ENCODE results near the gene CPB2. TPM values are rescaled to one million over a fixed set of nuclear protein-coding genes. Genes with fewer than 3 reads are reported as not detected.

CPB2 gene
- total RNA-seq, 1 donor from 2014 or later: not detected

DNA sequence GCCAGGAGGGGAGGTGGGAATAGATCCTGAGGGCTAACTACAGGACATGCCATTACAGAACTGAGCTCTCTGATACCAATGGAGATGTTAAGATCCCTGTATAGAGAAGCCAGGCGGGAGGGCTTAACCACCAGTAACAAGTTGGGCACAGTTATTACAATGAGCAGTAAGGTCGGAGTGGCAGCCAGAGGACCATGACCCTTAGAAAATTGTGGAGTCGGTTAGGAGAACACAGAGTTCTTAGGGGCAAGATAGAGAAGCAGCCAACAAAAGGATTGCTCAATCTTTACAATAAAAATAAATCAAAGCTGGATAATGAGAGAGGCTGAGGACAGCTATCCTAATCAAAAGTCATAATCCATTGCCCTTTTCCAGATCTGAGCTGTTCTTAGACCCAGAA lies 10.4 kb downstream of the CPB2 start:
- intact Hi-C loops (cut with DNase I): no loop called here
- no peaks in the 10 kb centered on the region for H3K27me3 ChIP-seq
- no peak for DNase-seq (ENCODE audit: low spot score in 2 of 2)
- H3K27ac ChIP-seq: no peak overlapping the region
- H3K36me3 ChIP-seq: no peaks in the 10 kb centered on the region
- no peaks in the 10 kb centered on the region for H3K4me1 ChIP-seq
- no peak overlapping the region for H3K4me3 ChIP-seq
- TF ChIP-seq, protein P1, sequence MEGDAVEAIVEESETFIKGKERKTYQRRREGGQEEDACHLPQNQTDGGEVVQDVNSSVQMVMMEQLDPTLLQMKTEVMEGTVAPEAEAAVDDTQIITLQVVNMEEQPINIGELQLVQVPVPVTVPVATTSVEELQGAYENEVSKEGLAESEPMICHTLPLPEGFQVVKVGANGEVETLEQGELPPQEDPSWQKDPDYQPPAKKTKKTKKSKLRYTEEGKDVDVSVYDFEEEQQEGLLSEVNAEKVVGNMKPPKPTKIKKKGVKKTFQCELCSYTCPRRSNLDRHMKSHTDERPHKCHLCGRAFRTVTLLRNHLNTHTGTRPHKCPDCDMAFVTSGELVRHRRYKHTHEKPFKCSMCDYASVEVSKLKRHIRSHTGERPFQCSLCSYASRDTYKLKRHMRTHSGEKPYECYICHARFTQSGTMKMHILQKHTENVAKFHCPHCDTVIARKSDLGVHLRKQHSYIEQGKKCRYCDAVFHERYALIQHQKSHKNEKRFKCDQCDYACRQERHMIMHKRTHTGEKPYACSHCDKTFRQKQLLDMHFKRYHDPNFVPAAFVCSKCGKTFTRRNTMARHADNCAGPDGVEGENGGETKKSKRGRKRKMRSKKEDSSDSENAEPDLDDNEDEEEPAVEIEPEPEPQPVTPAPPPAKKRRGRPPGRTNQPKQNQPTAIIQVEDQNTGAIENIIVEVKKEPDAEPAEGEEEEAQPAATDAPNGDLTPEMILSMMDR (IDR thresholded peaks at IDR 0.05): no peak
- no peaks in the 10 kb centered on the region for H3K9me3 ChIP-seq

DNA sequence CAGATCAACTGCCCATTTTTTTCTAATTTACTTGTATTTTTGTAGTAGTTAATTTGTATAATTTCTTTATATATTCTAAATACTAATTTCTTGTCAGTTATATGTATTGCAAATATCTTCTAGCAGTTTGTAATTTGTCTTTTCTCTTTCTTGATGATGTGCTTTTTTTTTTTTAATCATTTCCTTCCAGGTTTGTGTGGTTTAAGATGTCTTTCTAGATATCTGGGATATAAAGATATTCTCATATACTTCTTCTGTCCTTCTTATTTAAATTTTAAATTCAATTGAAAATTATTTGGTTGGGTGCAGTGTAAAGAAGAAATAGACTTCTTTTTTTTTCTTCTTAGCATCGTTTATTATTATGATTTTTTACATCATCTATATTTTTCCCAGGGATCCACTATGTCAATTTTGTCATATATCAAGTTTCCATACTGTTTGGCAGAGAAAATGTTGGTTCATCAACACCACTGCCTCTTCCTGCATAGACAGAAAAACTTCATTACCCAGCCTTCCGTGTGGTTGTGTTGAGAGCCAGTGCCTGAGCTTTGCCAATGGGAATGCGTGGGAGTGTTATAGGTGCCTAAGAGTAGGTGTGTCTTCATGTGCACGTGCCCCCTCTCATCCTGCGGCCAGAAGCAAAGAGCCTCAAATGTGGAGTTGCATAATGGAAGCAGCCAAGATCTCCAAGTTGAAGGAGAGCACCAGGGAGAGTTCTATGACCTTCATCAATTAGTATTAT lies 15.8 kb downstream of the CPB2 start:
- TF ChIP-seq, protein P1 (IDR thresholded peaks at IDR 0.05): no peak
- H3K9me3 ChIP-seq: no peaks in the 10 kb centered on the region
- no peaks in the 10 kb centered on the region for H3K36me3 ChIP-seq
- H3K27ac ChIP-seq: no peak overlapping the region
- no peak for DNase-seq (ENCODE audit: low spot score in 2 of 2)
- no peaks in the 10 kb centered on the region for H3K27me3 ChIP-seq
- H3K4me1 ChIP-seq: no peaks in the 10 kb centered on the region
- intact Hi-C loops (cut with DNase I): no loop called here
- H3K4me3 ChIP-seq: no peak overlapping the region

DNA sequence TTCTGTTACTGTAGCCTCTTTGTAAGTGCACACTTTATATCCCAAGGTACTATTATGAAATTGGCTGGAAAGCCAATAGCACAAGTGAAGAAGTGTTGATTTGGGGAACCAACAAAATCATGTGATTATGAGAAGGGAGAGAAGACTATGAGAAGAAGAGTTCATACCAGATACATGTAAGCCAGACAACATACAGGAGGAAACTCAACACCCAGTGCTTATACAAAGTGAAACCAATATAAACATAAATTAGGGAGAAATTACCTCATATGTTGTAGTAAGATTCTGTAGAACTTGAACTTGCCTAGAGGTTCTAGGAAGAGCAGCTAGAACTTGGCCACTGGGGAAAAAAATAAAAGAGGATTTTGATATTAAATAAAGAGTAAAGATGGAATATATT lies 17.4 kb downstream of the CPB2 start:
- Histone ChIP-seq H3K9me3 (no peaks in the 10 kb centered on the region), H3K4me1 (no peaks in the 10 kb centered on the region), H3K27ac (no peak overlapping the region), H3K36me3 (no peaks in the 10 kb centered on the region), H3K4me3 (no peak overlapping the region), H3K27me3 (no peaks in the 10 kb centered on the region)
- no peak for DNase-seq (ENCODE audit: low spot score in 2 of 2)
- TF ChIP-seq, protein P1 (IDR thresholded peaks at IDR 0.05): no peak
- intact Hi-C loops (cut with DNase I): no loop called here

DNA sequence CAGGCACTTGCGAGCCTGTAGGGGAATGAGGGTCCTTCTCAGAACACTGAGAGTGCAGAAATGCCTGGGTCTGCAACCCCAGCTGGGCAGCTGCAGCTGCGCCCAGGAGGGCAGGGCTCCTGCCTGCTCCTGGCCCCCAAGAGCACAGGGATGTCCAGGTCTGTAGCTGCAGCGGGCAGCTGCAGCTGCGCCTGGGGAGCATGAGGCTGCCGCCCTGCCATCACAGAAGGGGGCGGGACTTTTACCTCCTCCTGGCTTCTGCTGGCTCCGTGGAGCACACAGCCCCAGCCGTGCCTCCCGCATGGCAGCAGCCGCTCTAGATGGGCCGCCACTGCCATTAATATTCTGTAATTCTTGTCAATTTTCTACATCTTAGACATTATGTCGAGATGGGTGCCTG lies 17.8 kb downstream of the CPB2 start:
- no peaks in the 10 kb centered on the region for H3K4me1 ChIP-seq
- intact Hi-C loops (cut with DNase I): no loop called here
- no peaks in the 10 kb centered on the region for H3K27me3 ChIP-seq
- H3K27ac ChIP-seq: no peak overlapping the region
- H3K9me3 ChIP-seq: no peaks in the 10 kb centered on the region
- H3K4me3 ChIP-seq: no peak overlapping the region
- no peaks in the 10 kb centered on the region for H3K36me3 ChIP-seq
- TF ChIP-seq, protein P1 (IDR thresholded peaks at IDR 0.05): no peak
- DNase-seq (ENCODE audit: low spot score in 2 of 2): no peak

DNA sequence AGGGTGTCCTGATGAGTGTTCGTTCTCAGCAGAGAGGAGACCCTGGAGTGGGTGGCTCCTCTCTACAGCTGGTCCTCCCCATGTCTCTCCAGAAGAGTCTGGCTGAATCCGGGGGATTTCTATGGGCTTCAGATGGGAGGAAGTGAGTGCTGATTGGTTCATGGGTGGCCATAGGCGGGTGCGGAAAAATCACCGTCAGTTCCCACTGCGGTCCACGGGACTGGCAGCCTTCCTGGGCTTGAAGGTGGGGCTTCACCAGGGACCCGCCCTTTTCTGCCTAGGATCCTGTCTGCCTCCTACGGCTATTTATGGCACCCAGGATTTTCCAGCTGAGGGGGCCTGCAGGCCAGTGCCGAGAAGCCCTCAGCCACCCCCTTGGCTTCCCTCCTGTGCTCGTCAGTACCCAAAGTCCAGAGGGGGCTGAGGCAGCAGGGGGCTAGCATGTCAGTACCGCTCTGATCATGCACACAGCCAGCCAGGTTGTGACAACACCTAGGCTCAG lies 18.4 kb downstream of the CPB2 start:
- no peaks in the 10 kb centered on the region for H3K4me1 ChIP-seq
- intact Hi-C loops (cut with DNase I): no loop called here
- H3K27ac ChIP-seq: no peak overlapping the region
- H3K36me3 ChIP-seq: no peaks in the 10 kb centered on the region
- TF ChIP-seq, protein P1 (IDR thresholded peaks at IDR 0.05): no peak
- no peak for DNase-seq (ENCODE audit: low spot score in 2 of 2)
- no peaks in the 10 kb centered on the region for H3K9me3 ChIP-seq
- H3K4me3 ChIP-seq: no peak overlapping the region
- H3K27me3 ChIP-seq: no peaks in the 10 kb centered on the region

Data from ascending aorta (tissue), 2 donors.